CD4-positive, alpha-beta T cell (primary cell): ENCODE results near the gene ERO1A. TPM values are rescaled to one million over a fixed set of nuclear protein-coding genes. Genes with fewer than 3 reads are reported as not detected.
A peak's percentile ranks its signal among the peaks of the same experiment; 100 is the strongest.

Source experiments
- ATAC-seq: fragments of 200-7000 bp; cut with Tn5 transposase; one replicate; pipeline ENCODE4 v1.10.0; 2022; ENCODE audit warnings: mild to moderate bottlenecking; ENCODE audit not compliant: poor library complexity
- CTCF ChIA-PET: fragments of 350-600 bp; sonication (Branson Sonifier 250); formaldehyde crosslinking; loops from one replicate; lab custom pipeline; 2021; ENCODE audit warnings: antibody characterized with exemption, inconsistent platforms; lab: Charles Lee
- POLR2A ChIA-PET: fragments of 350-600 bp; sonication (Branson Sonifier 250); formaldehyde crosslinking; loops from one replicate; lab custom pipeline; 2021; ENCODE audit warnings: antibody characterized with exemption, inconsistent platforms; lab: Charles Lee
- DNase-seq, 14 experiments: peaks; one replicate each; pipeline ENCODE4 v3.0.0-alpha.2; 2013 to 2020; ENCODE audit warnings: mixed read lengths in 2 of 14
- H3K27ac ChIP-seq, 2 donors: one replicate each; pipeline versions ENCODE4 v1.5.1 to v1.7.0; 2013; ENCODE audit warnings: low read length in 2 of 2, low read depth in 1 of 2, mild to moderate bottlenecking in 1 of 2
- H3K27me3 ChIP-seq, 2 experiments: 1 replicate in 1 of 2; 2 replicates in 1 of 2; pipeline versions ENCODE4 v1.6.1 to v1.7.0; 2013; ENCODE audit warnings: low read length in 2 of 2, control low read depth in 1 of 2, mild to moderate bottlenecking in 1 of 2, moderate library complexity in 1 of 2; ENCODE audit not compliant: insufficient read depth in 2 of 2, control insufficient read depth in 1 of 2
- H3K36me3 ChIP-seq: one replicate; pipeline ENCODE4 v1.6.1; 2013; ENCODE audit warnings: low read length, control low read depth; ENCODE audit not compliant: insufficient read depth
- H3K4me1 ChIP-seq: one replicate; pipeline ENCODE4 v1.6.1; 2013; ENCODE audit warnings: low read length, control low read depth; ENCODE audit not compliant: insufficient read depth
- H3K4me3 ChIP-seq: one replicate; pipeline ENCODE4 v1.5.1; 2013; ENCODE audit warnings: mild to moderate bottlenecking, low read length, moderate library complexity
- H3K9me3 ChIP-seq, 2 experiments: 1 replicate in 1 of 2; 2 replicates in 1 of 2; pipeline versions ENCODE4 v1.6.1 to v1.7.0; 2013; ENCODE audit warnings: low read length in 2 of 2, mild to moderate bottlenecking in 2 of 2, control low read depth in 1 of 2, moderate library complexity in 1 of 2; ENCODE audit not compliant: control insufficient read depth in 1 of 2, insufficient read depth in 1 of 2
- H3K27ac Mint-ChIP-seq: one replicate; pipeline ENCODE4 v1.8.0; 2020; ENCODE audit warnings: mixed read lengths
- H3K27me3 Mint-ChIP-seq: one replicate; pipeline ENCODE4 v1.8.0; 2021; ENCODE audit warnings: mixed read lengths
- H3K36me3 Mint-ChIP-seq: one replicate; pipeline ENCODE4 v1.8.0; 2021; ENCODE audit warnings: low read depth, mixed read lengths
- H3K4me1 Mint-ChIP-seq: one replicate; pipeline ENCODE4 v1.8.0; 2021; ENCODE audit warnings: low read depth, mixed read lengths
- H3K4me3 Mint-ChIP-seq: one replicate; pipeline ENCODE4 v1.8.0; 2020; ENCODE audit warnings: mild to moderate bottlenecking, mixed read lengths
- H3K9me3 Mint-ChIP-seq: one replicate; pipeline ENCODE4 v1.8.0; 2020; ENCODE audit warnings: mixed read lengths
- intact Hi-C, 2 experiments: fragments of 100-400 bp; cut with DNase I in 1 of 2; cut with micrococcal nuclease in 1 of 2; formaldehyde crosslinking; loops; one replicate each; pipeline versions ENCODE4 v1.15.1 to v1.9.0; 2023 to 2025; cut with DNase I, micrococcal nuclease
- total RNA-seq, 174 experiments: library from RNA in 2 of 174; stranded (reverse) in 2 of 174; gene quantifications; one replicate each; pipeline ENCODE4 v1.2.3 and lab custom pipeline; 2021 to 2026
- TF ChIP-seq, protein P1 (sequence below): fragments of 200-600 bp; IDR thresholded peaks from one replicate; pipeline ENCODE4 v1.8.0; 2022; ENCODE audit warnings: antibody characterized with exemption, mild to moderate bottlenecking

ERO1A gene
- total RNA-seq, 2 experiments from 2014 or later, result 58.6 to 60.7 TPM

DNA sequence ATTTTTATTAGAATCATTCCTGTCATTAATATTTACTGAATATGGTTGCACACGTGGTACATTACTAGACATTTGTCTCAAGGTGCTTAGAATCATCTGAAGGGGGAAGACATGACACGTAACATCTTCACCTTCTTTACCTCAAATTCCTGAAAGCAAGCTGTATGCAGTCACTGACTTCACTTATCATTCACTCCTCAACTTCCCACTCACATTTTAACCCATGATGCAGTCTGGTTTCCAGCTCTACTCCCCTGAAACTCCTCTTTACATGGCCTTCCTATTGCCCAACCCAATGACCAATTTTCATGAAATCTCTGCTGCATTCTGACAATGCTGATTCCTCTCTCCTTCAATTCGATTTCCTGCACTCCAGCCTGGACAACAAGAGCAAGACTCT lies 5.9 kb upstream of the ERO1A start:
- Histone ChIP-seq H3K4me3 (no peak overlapping the region), H3K9me3 (no peaks in the 10 kb centered on the region), H3K36me3 (no peaks in the 10 kb centered on the region), H3K27ac (no peak overlapping the region), H3K27me3 (no peaks in the 10 kb centered on the region), H3K4me1 (peaks cover 8% of the 10 kb centered on the region)
- CTCF ChIA-PET, result no interaction called here
- peaks cover 2% of the 10 kb centered on the region for H3K4me1 Mint-ChIP-seq
- H3K27ac Mint-ChIP-seq, result no peak overlapping the region
- TF ChIP-seq, protein P1, sequence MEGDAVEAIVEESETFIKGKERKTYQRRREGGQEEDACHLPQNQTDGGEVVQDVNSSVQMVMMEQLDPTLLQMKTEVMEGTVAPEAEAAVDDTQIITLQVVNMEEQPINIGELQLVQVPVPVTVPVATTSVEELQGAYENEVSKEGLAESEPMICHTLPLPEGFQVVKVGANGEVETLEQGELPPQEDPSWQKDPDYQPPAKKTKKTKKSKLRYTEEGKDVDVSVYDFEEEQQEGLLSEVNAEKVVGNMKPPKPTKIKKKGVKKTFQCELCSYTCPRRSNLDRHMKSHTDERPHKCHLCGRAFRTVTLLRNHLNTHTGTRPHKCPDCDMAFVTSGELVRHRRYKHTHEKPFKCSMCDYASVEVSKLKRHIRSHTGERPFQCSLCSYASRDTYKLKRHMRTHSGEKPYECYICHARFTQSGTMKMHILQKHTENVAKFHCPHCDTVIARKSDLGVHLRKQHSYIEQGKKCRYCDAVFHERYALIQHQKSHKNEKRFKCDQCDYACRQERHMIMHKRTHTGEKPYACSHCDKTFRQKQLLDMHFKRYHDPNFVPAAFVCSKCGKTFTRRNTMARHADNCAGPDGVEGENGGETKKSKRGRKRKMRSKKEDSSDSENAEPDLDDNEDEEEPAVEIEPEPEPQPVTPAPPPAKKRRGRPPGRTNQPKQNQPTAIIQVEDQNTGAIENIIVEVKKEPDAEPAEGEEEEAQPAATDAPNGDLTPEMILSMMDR, result no peak
- DNase-seq, result no peak
- H3K27me3 Mint-ChIP-seq, result no peaks in the 10 kb centered on the region
- no peaks in the 10 kb centered on the region for H3K36me3 Mint-ChIP-seq
- intact Hi-C loops, result loop anchor here in 1 of 2 experiments (10.0 kb wide), 1 partner anchor 454 kb away; the partner anchor contains the start of gene DDHD1
- no peaks in the 10 kb centered on the region for H3K9me3 Mint-ChIP-seq
- ATAC-seq, result no peak
- POLR2A ChIA-PET, result no interaction called here
- H3K4me3 Mint-ChIP-seq, result no peak overlapping the region

DNA sequence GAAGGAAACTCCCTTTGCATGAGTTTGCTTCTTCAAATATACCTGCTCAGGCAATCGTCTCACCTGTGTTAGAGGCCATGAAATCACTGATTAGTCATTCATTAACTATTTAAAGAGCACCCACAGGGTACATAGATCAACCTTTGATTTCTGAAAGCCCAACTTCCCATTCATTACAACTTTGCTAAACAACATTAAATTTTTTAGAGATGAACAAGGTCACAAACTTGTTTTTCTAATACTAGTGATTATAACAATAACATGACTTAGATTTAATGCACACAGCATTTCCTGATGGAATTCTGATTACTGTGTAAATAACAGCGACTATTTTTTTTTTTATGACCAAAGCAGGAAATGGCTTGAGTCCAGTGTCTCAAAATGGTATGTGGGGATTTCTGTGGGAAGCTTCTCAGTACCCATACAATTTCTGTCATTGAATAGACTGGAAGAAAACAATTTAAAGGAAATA lies 5.4 kb upstream of the ERO1A start:
- Mint-ChIP-seq H3K9me3 (no peaks in the 10 kb centered on the region), H3K27me3 (no peaks in the 10 kb centered on the region), H3K27ac (no peak overlapping the region), H3K4me1 (no peaks in the 10 kb centered on the region), H3K36me3 (no peaks in the 10 kb centered on the region), H3K4me3 (no peak overlapping the region)
- ChIA-PET CTCF (no interaction called here), POLR2A (no interaction called here)
- intact Hi-C loops, result loop anchor here in 1 of 2 experiments (10.0 kb wide), 1 partner anchor 454 kb away; the partner anchor contains the start of gene DDHD1
- TF ChIP-seq, protein P1, result no peak
- ATAC-seq (no peak), DNase-seq (no peak)
- H3K27me3 ChIP-seq, result no peaks in the 10 kb centered on the region
- no peaks in the 10 kb centered on the region for H3K9me3 ChIP-seq
- H3K4me3 ChIP-seq, result no peak overlapping the region
- no peak overlapping the region for H3K27ac ChIP-seq
- no peaks in the 10 kb centered on the region for H3K36me3 ChIP-seq
- H3K4me1 ChIP-seq, result peaks cover 7% of the 10 kb centered on the region

DNA sequence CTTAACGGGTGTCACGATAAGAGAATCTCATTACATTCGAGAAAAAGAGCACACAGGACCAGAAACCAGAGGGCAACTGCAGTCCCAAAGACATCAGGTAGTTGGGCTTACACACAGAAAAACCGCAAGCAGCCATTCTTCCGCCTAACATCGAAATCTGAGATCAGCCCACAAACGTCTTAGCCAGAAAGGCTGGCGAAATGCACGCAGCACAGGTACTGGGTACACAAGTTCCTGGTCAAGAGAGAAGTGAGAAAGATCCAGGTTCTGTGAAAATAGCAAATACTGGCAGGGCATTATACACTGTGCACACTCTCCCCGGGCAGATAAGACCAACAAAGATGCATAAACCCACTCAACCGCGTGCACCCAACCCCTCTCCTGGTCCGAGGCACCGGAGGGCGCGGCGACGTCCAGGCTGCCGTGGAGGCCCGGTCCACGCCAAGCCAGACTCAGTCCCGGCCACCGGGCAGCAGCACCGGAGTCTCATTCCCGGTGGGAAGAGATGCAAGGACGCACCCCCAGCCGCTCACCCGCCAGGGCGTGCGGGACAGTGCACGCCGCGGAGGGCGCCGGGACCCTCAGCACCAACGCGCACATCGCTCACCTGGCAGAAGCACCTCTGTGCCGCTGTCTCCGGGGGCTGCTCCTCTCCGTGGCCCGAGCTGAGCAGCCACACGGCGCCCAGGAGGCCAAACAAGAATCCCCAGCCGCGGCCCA lies 437 bp downstream of the ERO1A start:
- peak overlapping the region; percentile 89 for H3K27ac Mint-ChIP-seq
- peak; percentile 44 to 86 (median 54) for DNase-seq
- TF ChIP-seq, protein P1, result no peak
- H3K36me3 Mint-ChIP-seq, result peaks cover 8% of the 10 kb centered on the region
- H3K27ac ChIP-seq, result peak overlapping the region; percentile 54 to 91
- CTCF ChIA-PET, result interaction anchor here (1.6 kb wide), 1 partner anchor 28 kb away, joined by 4 read pairs; no protein-coding TSS in a partner anchor
- H3K4me1 ChIP-seq, result peaks cover 33% of the 10 kb centered on the region
- no peaks in the 10 kb centered on the region for H3K27me3 ChIP-seq
- no peaks in the 10 kb centered on the region for H3K9me3 ChIP-seq
- peak overlapping the region; percentile 99 for H3K4me3 Mint-ChIP-seq
- POLR2A ChIA-PET, result interaction anchor here (0.6 to 4.2 kb wide), 19 partner anchors 9 to 458 kb away, joined by 3 to 42 read pairs (median 5); partner anchors contain the start of genes DDHD1, GNPNAT1, GPR137C and PSMC6
- ATAC-seq, result peak; percentile 72
- no peaks in the 10 kb centered on the region for H3K36me3 ChIP-seq
- intact Hi-C loops, result loop anchor here (2.0 to 5.0 kb wide), 4 partner anchors 16 to 143 kb away; partner anchors contain the start of genes GPR137C (in 1 of the 2), STYX (in 1 of the 2) and TXNDC16 (in 1 of the 2)
- H3K9me3 Mint-ChIP-seq, result no peaks in the 10 kb centered on the region
- no peaks in the 10 kb centered on the region for H3K27me3 Mint-ChIP-seq
- peaks cover 49% of the 10 kb centered on the region for H3K4me1 Mint-ChIP-seq
- H3K4me3 ChIP-seq, result peak overlapping the region; percentile 92
